ENCODE results near the gene USP9Y. TPM values are rescaled to one million over a fixed set of nuclear protein-coding genes. Genes with fewer than 3 reads are reported as not detected.
"Not testable (repeated sequence)": the region's sequence is repeated elsewhere in the genome, so short reads cannot be mapped to it uniquely, and the experiment has no call there.

The USP9Y gene, protein sequence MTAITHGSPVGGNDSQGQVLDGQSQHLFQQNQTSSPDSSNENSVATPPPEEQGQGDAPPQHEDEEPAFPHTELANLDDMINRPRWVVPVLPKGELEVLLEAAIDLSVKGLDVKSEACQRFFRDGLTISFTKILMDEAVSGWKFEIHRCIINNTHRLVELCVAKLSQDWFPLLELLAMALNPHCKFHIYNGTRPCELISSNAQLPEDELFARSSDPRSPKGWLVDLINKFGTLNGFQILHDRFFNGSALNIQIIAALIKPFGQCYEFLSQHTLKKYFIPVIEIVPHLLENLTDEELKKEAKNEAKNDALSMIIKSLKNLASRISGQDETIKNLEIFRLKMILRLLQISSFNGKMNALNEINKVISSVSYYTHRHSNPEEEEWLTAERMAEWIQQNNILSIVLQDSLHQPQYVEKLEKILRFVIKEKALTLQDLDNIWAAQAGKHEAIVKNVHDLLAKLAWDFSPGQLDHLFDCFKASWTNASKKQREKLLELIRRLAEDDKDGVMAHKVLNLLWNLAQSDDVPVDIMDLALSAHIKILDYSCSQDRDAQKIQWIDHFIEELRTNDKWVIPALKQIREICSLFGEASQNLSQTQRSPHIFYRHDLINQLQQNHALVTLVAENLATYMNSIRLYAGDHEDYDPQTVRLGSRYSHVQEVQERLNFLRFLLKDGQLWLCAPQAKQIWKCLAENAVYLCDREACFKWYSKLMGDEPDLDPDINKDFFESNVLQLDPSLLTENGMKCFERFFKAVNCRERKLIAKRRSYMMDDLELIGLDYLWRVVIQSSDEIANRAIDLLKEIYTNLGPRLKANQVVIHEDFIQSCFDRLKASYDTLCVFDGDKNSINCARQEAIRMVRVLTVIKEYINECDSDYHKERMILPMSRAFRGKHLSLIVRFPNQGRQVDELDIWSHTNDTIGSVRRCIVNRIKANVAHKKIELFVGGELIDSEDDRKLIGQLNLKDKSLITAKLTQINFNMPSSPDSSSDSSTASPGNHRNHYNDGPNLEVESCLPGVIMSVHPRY (N-terminal part only)
- total RNA-seq = not detected

DNA sequence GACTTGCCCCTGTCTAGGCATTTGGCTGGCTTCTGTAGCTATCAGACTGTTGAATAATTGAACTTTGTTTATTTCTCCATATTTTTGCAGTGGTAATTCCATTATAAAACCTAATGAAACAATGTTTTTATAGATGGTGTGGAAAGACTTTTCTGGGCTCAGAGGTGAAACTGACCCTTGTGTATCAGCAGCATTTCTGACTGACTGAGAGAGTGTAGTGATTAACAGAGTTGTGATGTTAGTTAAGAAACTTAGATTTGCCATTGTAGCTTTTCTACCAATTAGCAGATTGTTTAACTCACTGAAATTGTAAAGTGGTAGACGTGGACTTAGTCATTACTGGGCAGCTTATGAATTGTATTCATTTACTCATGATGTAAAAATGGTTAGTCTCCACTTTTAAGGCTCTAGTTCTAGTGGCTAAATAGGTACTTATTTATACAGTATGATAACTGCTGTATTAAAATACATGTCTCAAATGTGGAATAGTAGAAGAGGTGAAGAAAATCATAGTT, at the start of gene USP9Y:
Gene USP9Y, plus strand, starts transcription at position 51 of the 515 bp plus-strand sequence. CDS start 8,217 bp downstream, outside the sequence.
- DNase-seq = no peak

DNA sequence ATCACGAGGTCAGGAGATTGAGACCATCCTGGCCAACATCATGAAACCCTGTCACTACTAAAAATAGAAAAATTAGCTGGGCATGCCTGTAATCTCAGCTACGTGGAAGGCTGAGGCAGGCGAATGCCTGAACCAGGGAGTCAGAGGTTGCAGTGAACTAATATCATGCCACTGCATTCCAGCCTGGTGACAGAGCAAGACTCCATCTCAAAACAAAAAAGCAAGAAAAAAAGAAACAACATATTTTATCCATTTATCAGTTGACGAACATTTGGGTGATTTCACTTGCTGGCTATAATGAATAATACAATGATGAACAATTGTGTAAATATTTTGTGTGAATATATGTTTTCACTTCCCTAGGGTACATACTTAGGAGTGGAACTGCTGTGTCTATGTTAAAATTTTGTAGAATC, 49.4 kb upstream of the USP9Y start:
- DNase-seq = no peak

DNA sequence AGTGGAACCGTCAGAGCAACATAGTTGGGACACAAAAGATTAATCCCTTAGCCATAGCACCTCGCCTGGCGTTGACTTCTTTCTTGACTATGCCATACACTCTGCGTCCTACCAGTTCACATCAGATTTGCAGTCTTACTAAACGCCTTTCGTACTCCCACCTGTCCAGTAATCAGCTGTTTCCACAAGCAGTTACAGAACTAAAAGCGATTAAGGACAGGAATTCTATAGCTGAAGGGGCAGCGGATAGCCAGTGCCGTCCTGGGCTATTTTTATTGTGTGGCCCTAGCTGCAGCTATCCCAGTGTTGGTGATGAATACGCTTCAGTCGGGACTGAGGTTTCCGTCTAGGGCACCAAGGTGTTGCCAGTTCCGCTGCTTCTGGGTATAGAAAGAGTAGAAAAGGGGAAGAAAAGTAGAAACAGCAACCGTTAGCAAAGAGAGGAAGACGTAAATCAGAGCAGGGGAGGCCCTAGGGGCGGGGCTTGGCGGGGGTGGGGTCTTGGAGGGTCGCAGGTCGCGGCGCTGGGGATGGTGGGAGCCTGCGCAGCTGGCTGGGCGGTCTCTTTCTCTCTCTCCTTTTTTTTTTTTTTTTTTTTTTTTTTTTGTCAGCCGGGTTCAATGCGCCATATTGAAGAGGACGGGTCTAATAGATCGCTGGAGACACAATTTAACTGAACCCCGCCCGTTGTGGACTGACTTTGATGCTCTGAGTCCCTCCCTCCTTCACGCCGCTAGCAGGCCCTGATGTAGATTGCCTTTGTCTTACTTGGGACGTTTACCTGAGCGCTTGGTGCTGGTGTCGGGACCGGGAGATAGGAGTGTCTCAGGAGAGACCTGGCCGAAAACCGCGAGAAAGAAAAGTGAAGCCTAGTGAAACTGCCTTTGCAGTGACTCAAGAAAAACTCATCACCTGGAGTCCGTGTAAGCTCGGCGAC, 39.0 kb upstream of the USP9Y start:
- peak; percentile 6 for DNase-seq

DNA sequence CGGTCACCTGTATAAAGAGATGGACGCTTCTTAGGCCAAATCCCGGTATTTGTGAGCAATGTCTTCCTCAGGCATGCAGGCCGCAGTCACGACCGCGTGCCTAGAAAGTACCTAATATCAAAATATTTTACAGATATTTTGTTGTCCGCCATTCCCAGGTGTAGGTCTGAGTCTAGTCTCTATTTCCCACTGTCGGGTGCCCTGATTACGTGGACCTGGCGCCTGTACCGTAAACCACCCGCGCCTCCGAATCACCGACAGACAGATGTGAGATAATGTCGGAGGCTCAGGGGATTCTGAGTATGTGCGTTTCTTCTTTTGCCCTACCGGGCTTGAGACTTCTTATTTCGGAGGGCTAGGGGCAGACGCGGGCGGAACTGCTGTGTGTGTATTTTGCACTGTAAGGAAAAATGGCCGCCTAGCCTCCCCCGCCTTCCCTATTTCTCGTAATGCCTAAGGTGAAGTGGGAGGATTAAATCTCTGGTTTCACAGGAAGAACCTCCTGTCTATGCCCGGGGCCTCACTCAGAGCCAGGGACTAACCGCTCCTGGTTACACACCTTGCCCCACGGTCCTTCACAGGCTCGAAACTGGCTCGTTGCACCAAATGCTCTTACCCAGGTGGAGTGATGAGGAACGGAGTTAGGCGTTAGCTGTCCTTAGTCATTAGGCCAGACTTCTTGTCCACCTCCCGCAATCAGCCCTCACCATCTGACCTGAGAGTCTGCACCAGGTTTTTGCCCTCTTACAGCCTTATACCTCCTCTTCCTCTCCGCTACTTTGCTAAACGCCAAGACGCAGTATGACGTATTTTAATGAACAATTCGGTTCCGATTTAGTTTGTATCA, 38.1 kb upstream of the USP9Y start:
- DNase-seq = peak; percentile 2

DNA sequence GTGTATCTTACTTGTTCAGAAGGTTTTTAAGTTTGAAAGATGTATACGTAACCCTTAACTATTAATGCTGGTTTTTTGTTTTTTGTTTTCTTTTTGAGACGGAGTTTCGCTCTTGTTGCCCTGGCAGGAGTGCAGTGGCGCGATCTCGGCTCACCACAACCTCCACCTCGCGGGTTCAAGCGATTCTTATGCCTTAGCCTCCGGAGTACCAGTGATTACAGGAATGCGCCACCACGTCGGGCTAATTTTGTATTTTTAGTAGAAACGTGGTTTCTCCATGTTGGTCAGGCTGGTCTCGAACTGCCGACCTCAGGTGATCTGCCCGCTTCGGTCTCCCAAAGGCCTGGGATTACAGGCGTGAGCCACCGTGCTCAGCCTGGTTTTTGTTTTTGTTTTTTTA, 37.2 kb upstream of the USP9Y start:
- not testable (repeated sequence) for DNase-seq

DNA sequence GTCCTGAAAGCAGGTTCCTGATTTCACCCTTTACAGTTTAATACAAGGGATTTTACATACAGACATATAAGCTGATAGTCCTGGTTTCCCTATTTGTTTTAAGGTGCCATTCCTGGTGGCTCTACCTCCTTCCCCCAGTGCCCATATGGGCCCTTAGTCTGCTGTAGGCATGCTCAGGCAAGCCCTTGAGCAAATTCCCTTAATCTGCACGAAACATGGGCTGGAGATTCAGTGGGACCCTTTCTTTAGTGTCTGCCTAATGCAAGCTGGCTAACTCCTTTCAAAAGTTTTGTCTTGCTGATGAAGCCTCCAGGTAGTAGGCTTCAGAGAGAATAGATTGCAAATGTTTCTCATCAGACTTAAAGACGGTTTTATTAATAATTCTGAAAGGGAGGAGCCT, 22.9 kb upstream of the USP9Y start:
- DNase-seq = no peak

DNA sequence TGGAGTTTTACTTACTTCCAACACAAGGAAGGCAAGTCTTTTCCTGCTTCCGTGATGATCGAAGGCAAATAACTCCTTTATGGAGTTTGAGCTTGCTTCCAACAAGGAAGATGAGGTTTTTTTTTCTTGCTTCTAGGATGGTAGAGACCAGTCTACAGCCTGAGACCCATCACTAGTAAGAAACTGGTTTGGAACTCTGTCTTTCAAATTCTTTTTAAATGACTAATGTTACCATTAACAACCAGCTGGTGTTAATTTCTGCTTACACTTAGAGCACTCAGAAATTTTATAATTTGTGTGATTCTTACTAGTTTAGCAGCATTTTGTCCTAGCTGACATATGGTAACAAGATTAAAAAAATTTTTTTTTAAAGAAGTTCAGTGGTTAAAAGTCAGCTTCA, 19.5 kb upstream of the USP9Y start:
- no peak for DNase-seq

DNA sequence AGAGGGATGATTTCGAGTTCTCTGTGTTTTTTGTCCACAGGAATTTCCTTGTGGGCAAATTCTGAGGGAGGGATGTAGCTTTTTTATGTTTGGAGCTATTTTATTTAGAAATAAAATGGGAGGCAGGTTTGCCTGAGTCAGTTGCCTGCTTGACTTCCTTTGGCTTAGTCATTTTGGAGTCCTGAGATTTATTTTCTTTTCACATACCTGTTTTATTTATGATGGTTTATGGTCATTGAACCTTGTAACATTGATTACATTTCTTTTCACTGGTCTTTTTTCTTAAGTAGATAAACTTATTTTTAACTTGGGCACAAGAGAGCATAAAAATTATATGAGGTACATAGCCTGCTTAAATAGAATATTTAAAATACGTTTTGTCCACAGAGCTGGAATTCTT, 12.7 kb upstream of the USP9Y start:
- no peak for DNase-seq

DNA sequence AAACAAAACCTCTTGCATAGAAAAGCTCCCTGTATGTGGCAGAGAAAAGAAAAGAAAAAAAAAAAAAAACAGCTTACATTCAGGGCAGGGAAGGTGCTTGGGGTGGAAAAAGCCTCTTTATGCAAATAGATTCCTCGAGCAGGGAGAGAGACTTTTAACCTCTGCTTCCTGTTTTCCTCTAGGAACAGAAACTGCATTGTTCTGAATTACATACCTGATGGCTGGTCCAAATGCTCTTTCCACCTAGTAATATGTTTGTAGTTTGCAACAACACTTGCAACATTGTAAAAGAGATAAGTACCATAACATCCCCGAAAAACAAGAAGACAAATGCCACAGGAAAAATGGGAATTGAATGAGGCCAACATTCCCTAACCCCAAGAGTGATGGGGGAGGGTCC, 944 bp upstream of the USP9Y start:
- no peak for DNase-seq

DNA sequence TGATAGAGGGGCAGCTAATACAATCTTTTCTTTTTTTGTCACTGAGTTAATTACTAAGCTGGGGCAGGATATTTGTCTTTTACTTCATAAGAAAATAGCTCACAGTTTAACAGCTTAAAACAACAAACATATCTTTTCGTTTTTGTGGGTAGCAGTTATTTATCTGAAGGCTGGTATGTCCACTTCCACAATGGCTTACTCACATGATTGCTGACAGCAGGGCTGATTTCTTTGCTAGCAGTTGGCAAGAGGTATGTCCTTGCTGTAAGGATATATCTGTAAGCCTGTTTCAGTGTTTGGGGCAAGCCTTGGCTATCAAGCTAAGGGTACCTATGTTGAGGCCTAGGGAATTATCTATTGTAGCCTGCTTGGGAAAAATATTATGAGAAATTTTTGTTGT, 1.1 kb downstream of the USP9Y start:
- DNase-seq = no peak

DNA sequence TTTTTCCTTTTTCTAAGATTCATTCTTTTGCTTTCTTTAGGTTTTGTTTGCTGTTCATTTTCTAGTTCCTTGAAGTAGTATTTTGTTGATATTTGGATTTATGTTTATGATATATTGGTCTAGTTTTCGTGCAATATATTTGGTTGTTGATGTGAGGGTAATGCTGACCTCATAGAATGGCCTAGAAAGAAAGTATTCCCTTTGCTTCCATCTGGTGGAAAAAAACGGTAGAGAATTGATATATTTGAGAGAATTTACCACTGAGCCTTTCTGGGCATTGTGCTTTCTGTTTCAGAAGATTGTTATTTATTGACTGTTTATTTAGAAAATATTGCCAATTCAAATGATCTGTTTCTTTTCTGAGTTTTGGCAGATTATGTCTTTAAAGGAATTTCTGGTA, 9.4 kb downstream of the USP9Y start:
- DNase-seq = no peak

DNA sequence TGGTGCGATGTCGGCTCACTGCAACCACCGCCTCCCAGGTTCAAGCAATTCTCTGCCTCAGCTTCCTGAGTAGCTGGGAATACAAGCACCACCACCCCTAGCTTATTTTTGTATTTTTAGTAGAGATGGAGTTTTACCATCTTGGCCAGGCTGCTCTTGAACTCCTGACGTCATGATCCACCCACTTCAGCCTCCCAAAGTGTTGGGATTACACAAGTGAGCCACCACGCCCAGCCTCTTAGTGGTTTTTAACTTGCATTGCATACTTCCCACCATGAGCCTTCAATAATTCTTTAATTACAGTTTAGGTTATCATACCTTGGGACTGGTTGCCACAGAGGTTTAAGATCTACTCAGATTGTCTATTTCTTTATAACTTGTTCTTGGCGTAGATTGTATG, 14.3 kb downstream of the USP9Y start:
- no peak for DNase-seq

DNA sequence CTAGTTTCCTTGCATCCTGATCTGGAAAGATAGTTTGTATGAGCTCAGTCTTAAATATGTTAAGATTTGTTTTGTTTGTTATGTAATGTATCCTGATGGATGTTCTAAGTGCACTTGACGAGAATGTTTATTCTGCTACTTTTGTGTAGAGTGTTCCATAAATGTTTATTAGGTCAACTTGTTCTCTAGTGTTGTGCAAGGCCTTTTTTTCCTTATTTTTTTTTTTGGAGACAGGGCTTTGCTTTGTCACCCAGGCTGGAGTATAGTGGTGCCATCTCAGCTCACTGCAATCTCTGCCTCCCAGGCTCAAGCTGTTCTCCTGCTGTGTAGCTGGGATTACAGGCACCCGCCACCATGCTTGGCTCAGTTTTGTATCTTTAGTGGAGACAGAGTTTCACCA, 28.7 kb downstream of the USP9Y start:
- DNase-seq = no peak

DNA sequence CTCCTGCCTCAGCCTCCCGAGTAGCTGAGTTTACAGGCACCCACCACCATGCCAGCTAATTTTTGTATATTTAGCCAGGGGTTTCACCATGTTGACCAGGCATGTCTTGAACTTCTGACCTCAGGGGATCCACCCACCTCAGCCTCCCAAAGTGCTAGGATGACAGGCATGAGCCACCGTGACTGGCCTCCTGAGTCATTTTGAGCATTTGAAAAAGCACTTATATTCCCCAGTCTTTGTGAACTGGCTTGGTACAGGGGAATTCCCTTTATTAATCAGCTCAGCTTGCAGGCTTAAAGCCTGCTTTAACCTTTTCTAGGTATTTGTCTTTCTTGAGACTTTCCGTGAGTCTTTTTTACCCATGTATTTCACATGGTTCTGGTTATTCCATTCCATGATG, 32.6 kb downstream of the USP9Y start:
- no peak for DNase-seq

DNA sequence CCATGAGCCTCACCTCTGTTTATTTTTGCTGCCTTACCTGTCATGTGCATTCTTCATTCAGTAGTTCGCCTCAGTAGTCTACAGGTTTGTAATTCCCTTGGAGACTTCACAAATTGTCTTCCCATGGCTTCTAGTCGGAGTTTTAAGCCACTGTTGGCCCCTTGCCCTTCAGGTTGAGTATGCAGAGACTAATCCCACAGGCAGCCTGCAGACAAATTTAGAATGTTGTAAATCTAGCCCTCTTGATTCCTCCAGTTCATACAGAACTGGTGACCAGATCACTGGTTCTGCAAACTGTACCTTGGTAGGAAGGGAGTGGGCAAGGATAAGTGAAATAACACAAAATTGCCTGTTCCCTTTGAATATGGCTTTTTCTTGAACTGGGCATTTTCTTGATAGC, 33.0 kb downstream of the USP9Y start:
- DNase-seq = no peak

DNA sequence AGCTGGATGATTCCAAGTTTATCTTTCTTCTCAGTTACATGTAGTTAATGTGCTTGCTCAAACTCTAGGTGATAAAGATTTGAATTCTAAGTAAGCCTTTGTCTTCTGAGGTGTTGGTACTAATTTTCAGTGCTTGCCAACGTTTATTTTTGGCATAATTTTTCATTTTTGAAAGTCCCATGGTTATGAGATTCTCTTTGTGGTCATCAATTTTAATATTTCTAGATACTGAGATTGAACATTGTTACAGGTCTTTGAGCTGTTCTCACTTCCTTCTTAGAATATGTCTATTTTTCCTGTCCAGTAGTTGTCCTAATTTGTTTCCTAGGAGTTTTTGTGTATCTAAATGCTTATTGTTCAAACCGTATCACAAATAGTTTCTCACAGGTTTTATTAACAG, 40.4 kb downstream of the USP9Y start:
- no peak for DNase-seq

DNA sequence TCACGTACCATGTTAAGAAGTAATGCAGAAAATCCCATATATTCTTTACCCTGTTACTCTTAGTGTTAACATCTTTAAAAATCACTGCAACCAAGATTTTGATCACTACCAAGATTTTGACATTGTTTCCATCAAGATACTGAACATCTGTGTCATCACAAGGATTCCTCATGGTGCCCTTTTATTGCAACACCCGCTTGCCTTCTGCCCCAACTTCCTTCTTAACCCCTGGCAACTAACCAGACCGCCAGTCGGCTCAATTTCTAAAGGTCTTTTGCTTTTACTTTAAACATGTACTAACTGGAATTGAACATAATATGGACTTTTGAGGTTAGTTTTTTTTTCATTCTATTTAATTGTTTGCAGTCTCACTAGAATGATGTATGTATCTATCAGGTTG, 41.7 kb downstream of the USP9Y start:
- DNase-seq = no peak

DNA sequence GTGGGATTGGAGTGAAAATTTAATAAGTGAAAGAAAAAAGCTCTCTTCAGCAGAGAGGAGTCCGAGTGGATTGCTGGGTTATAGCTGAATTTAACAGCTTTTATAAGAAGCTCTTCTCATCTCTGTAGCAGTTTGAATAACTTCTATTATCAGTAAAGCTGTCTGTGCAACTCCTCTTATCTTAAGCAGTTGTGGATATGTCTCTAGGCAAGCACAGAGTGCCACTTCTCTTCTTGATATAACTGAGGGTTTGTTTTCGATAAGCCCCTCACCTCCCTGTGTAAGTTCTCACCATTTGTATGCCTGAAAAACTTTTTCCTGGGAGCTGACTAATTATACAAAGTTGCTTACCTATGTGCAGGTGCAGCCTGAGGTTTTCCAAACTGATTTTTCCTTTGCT, 43.1 kb downstream of the USP9Y start:
- DNase-seq = no peak

DNA sequence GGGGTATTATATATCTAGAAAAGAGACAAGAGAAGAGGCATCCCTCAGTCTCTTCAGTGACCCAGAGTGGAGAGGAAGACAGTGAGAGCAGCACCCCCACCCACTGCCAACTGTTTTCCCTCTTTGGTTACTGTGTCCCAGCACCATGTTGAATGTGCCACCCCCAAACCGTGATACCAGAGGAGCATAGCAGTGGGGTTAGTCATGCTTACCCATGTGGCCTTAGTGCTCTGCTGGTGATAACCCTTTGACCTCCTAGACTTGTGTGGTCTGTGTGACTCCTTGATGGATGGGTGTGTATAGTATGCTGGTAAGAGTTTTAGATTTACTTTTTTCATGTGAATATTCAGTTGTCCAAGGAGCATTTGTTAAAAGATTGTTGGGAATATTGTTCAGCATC, 48.3 kb downstream of the USP9Y start:
- DNase-seq = no peak

DNA sequence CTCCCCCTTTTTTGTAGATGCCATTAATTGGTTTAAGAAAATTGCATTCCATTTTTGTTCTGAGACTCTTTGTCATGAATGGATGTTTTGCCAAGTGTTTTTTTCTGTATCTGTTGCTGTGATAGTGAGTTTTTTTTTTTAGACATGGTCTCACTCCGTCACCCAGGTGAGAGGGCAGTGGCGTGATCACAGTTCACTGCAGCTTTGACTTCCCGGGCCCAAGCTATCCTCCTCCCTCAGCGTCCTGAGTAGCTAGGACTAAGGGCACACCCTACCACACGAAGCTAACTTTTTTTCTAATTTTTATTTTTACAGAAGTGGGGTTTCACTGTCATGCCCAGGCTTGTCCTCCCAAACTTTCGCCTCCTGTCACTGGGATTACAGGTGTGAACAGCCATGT, 51.8 kb downstream of the USP9Y start:
- no peak for DNase-seq

DNA sequence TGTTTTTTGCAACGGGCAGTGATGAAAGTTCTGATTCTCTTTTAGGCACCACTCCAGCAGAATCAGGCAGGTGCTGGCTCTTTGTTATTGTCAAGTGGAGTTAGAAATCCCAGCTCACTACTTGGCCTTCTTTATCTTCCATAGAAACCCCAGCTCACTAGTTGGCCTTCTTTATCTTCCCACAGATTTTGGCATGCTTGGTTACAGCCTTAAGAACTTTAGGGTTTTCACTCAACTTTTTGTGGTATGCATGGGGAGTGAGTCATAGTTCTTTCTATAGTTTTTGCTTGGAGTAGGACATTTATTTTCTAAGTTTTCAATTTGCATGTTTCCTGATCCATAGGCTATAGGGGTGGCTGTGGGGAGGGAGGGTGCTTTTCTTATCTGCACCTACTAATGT, 55.0 kb downstream of the USP9Y start:
- DNase-seq = no peak
